LoVo (cell line): ENCODE results near the gene GREB1.

Source experiments
- DNase-seq: peaks from one replicate; pipeline ENCODE4 v3.0.0-alpha.2; 2016; ENCODE audit warnings: low spot score

GREB1 gene

GRCh38 chr2:11602563-11603204, 68.8 kb downstream of the GREB1 start:
- no peak for DNase-seq

GRCh38 chr2:11610624-11611242, 76.9 kb downstream of the GREB1 start:
- DNase-seq, result no peak

GRCh38 chr2:11611251-11611650, 77.4 kb downstream of the GREB1 start:
- DNase-seq, result no peak

GRCh38 chr2:11612553-11613215, 78.8 kb downstream of the GREB1 start:
- DNase-seq, result no peak

GRCh38 chr2:11613297-11613696, 79.5 kb downstream of the GREB1 start:
- no peak for DNase-seq

- DNase-seq, result no peak
These were observed 81.4 kb downstream of the GREB1 start for GRCh38 chr2:11615209-11615608.

GRCh38 chr2:11616097-11616687, 82.3 kb downstream of the GREB1 start:
- DNase-seq, result no peak

- no peak for DNase-seq
These were observed 83.1 kb downstream of the GREB1 start for GRCh38 chr2:11616851-11617415.

- DNase-seq, result no peak
These were observed 83.7 kb downstream of the GREB1 start for GRCh38 chr2:11617527-11617926.

- no peak for DNase-seq
These were observed 84.3 kb downstream of the GREB1 start for GRCh38 chr2:11617984-11618707.

GRCh38 chr2:11618708-11619062, 84.8 kb downstream of the GREB1 start:
- DNase-seq, result no peak

GRCh38 chr2:11621410-11621809, 87.6 kb downstream of the GREB1 start:
- no peak for DNase-seq

GRCh38 chr2:11622611-11623010, 88.8 kb downstream of the GREB1 start:
- DNase-seq, result no peak

- no peak for DNase-seq
These were observed 91.0 kb downstream of the GREB1 start for GRCh38 chr2:11624893-11625292.

- no peak for DNase-seq
These were observed 91.8 kb downstream of the GREB1 start for GRCh38 chr2:11625671-11626070.

- DNase-seq, result no peak
These were observed 94.8 kb downstream of the GREB1 start for GRCh38 chr2:11628675-11629074.

- no peak for DNase-seq
These were observed 95.4 kb downstream of the GREB1 start for GRCh38 chr2:11629215-11629614.

- no peak for DNase-seq
These were observed 96.0 kb downstream of the GREB1 start for GRCh38 chr2:11629851-11630250.

GRCh38 chr2:11630855-11631254, 97.0 kb downstream of the GREB1 start:
- DNase-seq, result no peak

- DNase-seq, result no peak
These were observed 97.6 kb downstream of the GREB1 start for GRCh38 chr2:11631462-11631861.

- DNase-seq, result no peak
These were observed 100.2 kb downstream of the GREB1 start for GRCh38 chr2:11633923-11634478.

GRCh38 chr2:11634584-11634983, 100.7 kb downstream of the GREB1 start:
- DNase-seq, result no peak
